Smooth muscle cell (in vitro differentiated cells): Measurements from ENCODE around the gene TMEM204. TPM values are rescaled to one million over a fixed set of nuclear protein-coding genes. Genes with fewer than 3 reads are reported as not detected.
A peak's percentile ranks its signal among the peaks of the same experiment; 100 is the strongest.

Experiments used
- DNase-seq: peaks from one replicate; lab custom pipeline; 2025; ENCODE audit not compliant: unreplicated experiment; lab: John Stamatoyannopoulos, UW
- H2AFZ ChIP-seq: fragments of 200-600 bp; sonication (generic); 2 replicates; pipeline ENCODE4 v1.6.0; 2016; ENCODE audit warnings: antibody characterized with exemption, low read depth, mild to moderate bottlenecking
- H3F3A ChIP-seq: fragments of 200-600 bp; sonication (generic); 2 replicates; pipeline ENCODE4 v1.6.0; 2017; ENCODE audit warnings: antibody characterized with exemption, low read depth
- H3K27ac ChIP-seq: fragments of 200-600 bp; sonication (generic); 2 replicates; pipeline ENCODE4 v1.5.1; 2016; ENCODE audit warnings: low read depth, mild to moderate bottlenecking
- H3K27me3 ChIP-seq: fragments of 200-600 bp; sonication (generic); 2 replicates; pipeline ENCODE4 v1.6.1; 2016; ENCODE audit warnings: low read depth, mild to moderate bottlenecking
- H3K36me3 ChIP-seq: fragments of 200-600 bp; sonication (generic); 2 replicates; pipeline ENCODE4 v1.5.1; 2016; ENCODE audit warnings: low read depth
- H3K4me1 ChIP-seq: fragments of 200-600 bp; sonication (generic); 2 replicates; pipeline ENCODE4 v1.5.1; 2016; ENCODE audit warnings: low read depth
- H3K4me2 ChIP-seq: fragments of 200-600 bp; sonication (generic); 2 replicates; pipeline ENCODE4 v1.6.0; 2016; ENCODE audit warnings: mild to moderate bottlenecking
- H3K4me3 ChIP-seq: fragments of 200-600 bp; sonication (generic); 2 replicates; pipeline ENCODE4 v1.5.1; 2016; ENCODE audit warnings: mild to moderate bottlenecking
- H3K79me2 ChIP-seq: fragments of 200-600 bp; sonication (generic); 2 replicates; pipeline ENCODE4 v1.6.0; 2016; ENCODE audit warnings: low read depth, mild to moderate bottlenecking
- H3K9ac ChIP-seq: fragments of 200-600 bp; sonication (generic); 2 replicates; pipeline ENCODE4 v1.6.0; 2016; ENCODE audit warnings: low read depth
- H3K9me3 ChIP-seq: fragments of 200-600 bp; sonication (generic); replicated peaks from 2 replicates; pipeline ENCODE4 v1.5.1; 2016; ENCODE audit warnings: low read depth
- H4K20me1 ChIP-seq: fragments of 200-600 bp; sonication (generic); 2 replicates; pipeline ENCODE4 v1.6.0; 2016; ENCODE audit warnings: low read depth
- CTCF ChIP-seq: fragments of 200-600 bp; sonication (generic); IDR thresholded peaks from 2 replicates; pipeline ENCODE4 v1.5.1; 2017; ENCODE audit warnings: borderline replicate concordance, mild to moderate bottlenecking, antibody characterized with exemption; ENCODE audit not compliant: insufficient read depth, poor library complexity, severe bottlenecking
- WGBS: methylation state at CpG from one replicate; pipeline ENCODE4 v1.1.7; 2016; ENCODE audit warnings: low lambda C conversion rate; 5-methylcytosine and 5-hydroxymethylcytosine counted together
- polyA plus RNA-seq: library from polyadenylated mRNA; unstranded; fragments of >200 nt; fragmentation: Nextera tagmentation; extraction: Ambion mirVana; gene quantifications from 2 replicates; pipeline ENCODE4 v1.2.1, GENCODE V29; 2016
- total RNA-seq: library from RNA; depleted of rRNA; stranded (reverse); fragments of >200 nt; gene quantifications from 2 replicates; pipeline ENCODE4 v1.2.3, GENCODE V29; 2014

TMEM204 gene
- total and polyA plus RNA-seq, 2 experiments from 2014 or later, result 0.90 to 4.2 TPM

GRCh38 chr16:1530883-1531637 is 2.4 kb upstream of the TMEM204 start:
- no peak overlapping the region for H3K9ac ChIP-seq
- H3K9me3 ChIP-seq, result no peaks in the 10 kb centered on the region
- H3K4me1 ChIP-seq, result no peaks in the 10 kb centered on the region
- no peak overlapping the region for H3K4me3 ChIP-seq
- peaks cover 4% of the 10 kb centered on the region for H3F3A ChIP-seq
- H3K27me3 ChIP-seq, result no peaks in the 10 kb centered on the region
- no peaks in the 10 kb centered on the region for H4K20me1 ChIP-seq
- H3K4me2 ChIP-seq, result peak overlapping the region; percentile 55
- peak overlapping the region; percentile 22 for H3K27ac ChIP-seq
- TF ChIP-seq CTCF, result no peak
- no peak for DNase-seq
- 29% methylated on average over 31 of the region's 35 CpGs for WGBS
- no peak overlapping the region for H2AFZ ChIP-seq
- peaks cover 14% of the 10 kb centered on the region for H3K79me2 ChIP-seq
- no peaks in the 10 kb centered on the region for H3K36me3 ChIP-seq

- H2AFZ ChIP-seq, result no peak overlapping the region
- H3K9ac ChIP-seq, result no peak overlapping the region
- TF ChIP-seq CTCF, result no peak
- peak overlapping the region; percentile 55 for H3K4me2 ChIP-seq
- peaks cover 20% of the 10 kb centered on the region for H3K79me2 ChIP-seq
- H3K27ac ChIP-seq, result peak overlapping the region; percentile 22
- WGBS, result 95% methylated on average over 14 of the region's 14 CpGs
- H3K36me3 ChIP-seq, result no peaks in the 10 kb centered on the region
- H3K4me1 ChIP-seq, result no peaks in the 10 kb centered on the region
- no peaks in the 10 kb centered on the region for H3K9me3 ChIP-seq
- no peaks in the 10 kb centered on the region for H3K27me3 ChIP-seq
- DNase-seq, result no peak
- H3F3A ChIP-seq, result peaks cover 4% of the 10 kb centered on the region
- H3K4me3 ChIP-seq, result no peak overlapping the region
- no peaks in the 10 kb centered on the region for H4K20me1 ChIP-seq
Observed at GRCh38 chr16:1531638-1531910, 1.9 kb upstream of the TMEM204 start.

- Histone ChIP-seq H3K79me2 (peaks cover 22% of the 10 kb centered on the region), H3K4me2 (peak overlapping the region; percentile 11), H3K27me3 (no peaks in the 10 kb centered on the region), H3K27ac (peak overlapping the region; percentile 22), H3K9ac (no peak overlapping the region), H3K36me3 (no peaks in the 10 kb centered on the region), H2AFZ (no peak overlapping the region), H3F3A (peaks cover 4% of the 10 kb centered on the region), H3K9me3 (no peaks in the 10 kb centered on the region), H3K4me3 (no peak overlapping the region), H4K20me1 (no peaks in the 10 kb centered on the region), H3K4me1 (no peaks in the 10 kb centered on the region)
- DNase-seq, result no peak
- no peak for TF ChIP-seq CTCF
- 73% methylated on average over 27 of the region's 28 CpGs for WGBS
Observed at GRCh38 chr16:1532081-1532760, 1.2 kb upstream of the TMEM204 start.
